OCI-LY3 (cell line): ENCODE measurements around the gene ABTB2.

Experiments used
- CTCF ChIP-seq: fragments of 200-600, 300-600 bp; sonication (generic); IDR thresholded peaks from 2 replicates; pipeline ENCODE4 v1.5.1; 2014; ENCODE audit warnings: antibody characterized with exemption, low read length, low read depth
- EZH2phosphoT487 ChIP-seq: fragments of 200-600 bp; shearing (Covaris generic); IDR thresholded peaks from 2 replicates; pipeline ENCODE4 v1.6.1; 2018; ENCODE audit warnings: antibody characterized with exemption, mixed run types, low read depth

GRCh38 chr11:34160791-34161190, 197.0 kb downstream of the ABTB2 start:
- TF ChIP-seq EZH2phosphoT487 (no peak), CTCF (no peak)
